ENCODE results near the gene GRIA1.
A peak's percentile ranks its signal among the peaks of the same experiment; 100 is the strongest.

The GRIA1 gene

DNA sequence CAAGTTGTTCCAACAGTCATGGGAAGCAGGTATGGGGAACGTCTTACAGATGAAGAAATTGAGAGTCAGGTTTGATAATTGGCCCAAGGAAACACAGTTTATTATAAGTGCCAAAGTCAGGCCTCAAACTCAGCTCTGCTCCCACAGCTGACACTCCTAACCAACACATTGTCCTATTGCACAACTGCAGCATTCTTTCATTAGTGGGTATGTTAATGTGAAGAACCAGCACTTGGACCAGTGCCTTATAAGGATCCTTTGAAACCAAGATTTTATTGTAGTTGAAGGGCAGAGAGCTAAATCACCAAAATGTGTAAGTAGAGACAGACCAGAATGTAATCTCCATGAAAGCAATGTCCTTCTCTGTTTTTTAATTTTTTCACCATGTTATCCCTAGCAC, 56.1 kb downstream of the GRIA1 start:
- no peak for DNase-seq (ENCODE audit: low spot score)

DNA sequence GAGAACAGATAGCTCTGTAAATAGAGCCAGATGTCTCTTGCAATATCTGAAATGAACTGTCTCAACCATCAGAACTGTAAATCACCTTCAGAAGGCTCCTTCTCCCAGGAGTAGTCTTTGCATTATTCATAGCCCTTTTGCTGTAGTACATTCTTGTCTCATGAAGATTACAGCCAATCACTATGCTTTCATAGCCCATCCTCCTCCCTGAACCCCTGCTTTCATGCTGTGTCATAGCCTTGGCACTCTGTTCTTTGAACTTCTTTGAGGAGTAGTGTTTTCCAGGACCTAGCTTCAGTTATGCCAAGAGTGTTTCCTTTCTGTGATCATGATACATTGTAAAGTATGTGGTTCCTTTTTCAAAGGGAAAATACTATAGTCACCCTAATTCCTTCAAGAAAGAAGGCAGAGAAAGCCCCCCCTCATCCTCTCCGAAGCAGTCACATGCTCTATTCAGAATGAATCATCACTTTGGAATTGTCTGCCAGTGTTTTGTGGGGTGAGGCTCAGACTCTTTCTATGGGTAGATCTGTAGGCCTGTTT, 61.1 kb downstream of the GRIA1 start:
- peak; percentile 30 for DNase-seq (ENCODE audit: low spot score)

DNA sequence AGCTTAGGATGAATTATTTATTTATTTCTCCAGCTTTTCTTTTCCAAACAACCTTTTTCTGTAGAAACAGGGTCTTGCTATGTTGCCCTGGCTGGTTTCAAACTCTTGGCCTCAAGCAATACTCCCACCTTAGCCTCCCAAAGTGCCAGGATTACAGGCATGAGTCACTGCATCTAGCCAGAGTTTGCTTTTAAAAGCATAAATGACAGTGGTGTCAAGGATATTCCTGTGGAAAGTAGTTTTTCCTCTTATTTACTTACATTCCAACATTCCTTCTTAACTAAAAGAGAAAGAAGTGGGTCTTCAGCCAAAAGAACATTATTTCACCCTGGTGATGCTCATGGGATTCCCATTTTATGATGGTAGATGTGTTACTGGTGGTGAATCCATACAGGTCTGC, 62.4 kb downstream of the GRIA1 start:
- DNase-seq (ENCODE audit: low spot score), result no peak

DNA sequence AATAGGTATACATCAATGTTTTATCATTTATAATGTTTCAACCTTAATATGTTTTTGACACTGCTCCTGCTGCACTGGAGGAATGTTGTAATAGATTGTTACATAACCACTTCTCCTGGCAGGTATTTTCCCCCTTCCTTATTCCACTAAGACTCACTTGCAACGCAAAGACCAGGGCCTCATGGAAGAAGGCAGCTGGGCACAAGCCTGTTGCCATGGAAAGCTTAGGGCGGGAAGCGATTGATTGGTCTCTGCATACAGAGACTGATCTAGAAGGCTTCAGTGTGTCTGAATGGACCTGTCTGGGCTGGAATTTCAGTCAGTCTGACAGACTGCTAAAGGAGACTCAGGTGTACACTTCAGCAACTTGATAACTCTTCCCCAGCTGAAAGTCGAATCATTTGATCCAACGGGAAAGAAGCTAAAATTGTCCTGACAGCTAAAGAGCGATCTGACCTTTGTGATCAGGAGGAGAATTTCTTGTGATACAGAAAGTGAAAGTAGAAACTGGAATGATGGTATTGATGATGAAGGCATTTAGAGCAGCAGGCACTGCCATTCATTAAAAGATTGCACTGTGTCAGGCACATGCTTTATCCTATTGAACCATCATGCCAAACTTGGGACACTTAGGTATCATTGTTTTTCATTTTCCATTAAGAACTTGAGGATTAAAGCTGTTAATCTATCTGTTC, 65.1 kb downstream of the GRIA1 start:
- no peak for DNase-seq (ENCODE audit: low spot score)

DNA sequence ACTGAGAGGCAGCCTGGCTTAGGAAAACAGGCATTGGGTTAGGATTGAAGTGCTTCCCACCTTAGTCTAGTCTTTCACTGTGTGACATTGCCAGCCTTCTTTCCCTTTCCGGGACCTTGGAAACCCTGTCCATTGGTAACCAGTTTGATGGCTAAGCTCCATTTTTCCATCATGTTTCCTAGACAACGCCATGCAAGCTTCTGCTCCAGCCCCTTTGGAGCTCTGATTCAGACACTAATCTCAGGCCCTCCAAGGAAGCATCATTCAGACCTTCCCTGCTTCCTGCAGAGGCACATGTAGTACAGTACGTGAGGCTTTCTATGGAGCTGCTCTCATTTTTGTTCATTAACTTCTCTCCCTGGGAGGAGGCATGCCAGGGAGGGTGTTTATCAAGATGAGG, 68.5 kb downstream of the GRIA1 start:
- DNase-seq (ENCODE audit: low spot score), result no peak

DNA sequence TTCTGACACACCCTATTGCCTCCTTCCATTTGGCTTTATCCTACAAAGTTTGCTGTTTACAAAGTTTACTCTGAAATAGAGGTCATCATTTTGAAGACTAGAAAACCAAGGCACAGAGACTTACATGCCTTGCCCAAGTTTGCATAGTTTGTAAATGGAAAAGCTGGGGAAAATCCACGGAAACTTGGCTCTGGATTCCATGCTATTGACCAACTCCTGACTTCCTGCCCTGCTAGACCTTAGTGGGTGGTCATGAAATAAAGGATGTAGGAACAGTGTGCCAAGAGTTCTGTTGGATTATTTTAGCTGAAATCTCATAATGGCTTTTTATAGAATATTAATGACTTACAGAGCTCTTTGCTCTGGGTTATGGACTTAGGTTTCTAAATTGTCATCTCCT, 69.5 kb downstream of the GRIA1 start:
- no peak for DNase-seq (ENCODE audit: low spot score)

DNA sequence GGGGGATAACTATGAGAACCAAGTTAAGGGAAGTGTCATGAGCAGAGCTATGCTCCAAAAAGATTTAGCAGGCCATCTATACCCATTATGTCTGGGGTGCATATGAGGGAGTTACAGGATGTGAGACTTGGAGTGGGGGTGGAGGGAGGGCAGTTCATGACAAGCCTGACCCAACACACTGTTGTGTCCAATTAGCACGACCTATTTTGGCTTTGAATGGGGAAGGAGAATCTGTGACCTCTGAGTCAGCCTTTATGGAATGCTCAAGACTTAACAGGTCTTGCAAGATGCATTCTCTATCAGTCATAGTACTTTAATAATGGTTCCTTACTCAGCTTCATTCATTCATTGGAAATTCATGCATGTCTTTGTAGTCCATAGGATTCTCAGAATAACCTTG, 71.7 kb downstream of the GRIA1 start:
- DNase-seq (ENCODE audit: low spot score), result no peak

DNA sequence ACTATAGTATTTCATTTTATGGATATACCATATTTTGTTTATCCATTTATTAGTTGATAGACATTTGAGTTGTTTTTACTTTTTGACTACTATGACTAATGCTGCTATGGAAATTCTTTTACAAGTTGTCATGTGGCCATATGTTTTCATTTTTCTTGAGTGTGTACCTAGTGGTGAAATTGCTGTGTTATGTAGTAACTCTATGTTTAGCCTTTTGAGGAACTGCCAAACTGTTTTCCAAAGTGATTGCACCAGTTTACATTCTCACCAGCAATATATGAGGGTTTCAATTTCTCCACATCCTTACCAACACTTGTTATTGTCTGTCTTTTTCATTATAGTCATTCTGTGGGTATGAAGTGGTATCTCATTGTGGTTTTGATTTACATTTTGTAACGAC, 75.4 kb downstream of the GRIA1 start:
- DNase-seq (ENCODE audit: low spot score), result no peak

DNA sequence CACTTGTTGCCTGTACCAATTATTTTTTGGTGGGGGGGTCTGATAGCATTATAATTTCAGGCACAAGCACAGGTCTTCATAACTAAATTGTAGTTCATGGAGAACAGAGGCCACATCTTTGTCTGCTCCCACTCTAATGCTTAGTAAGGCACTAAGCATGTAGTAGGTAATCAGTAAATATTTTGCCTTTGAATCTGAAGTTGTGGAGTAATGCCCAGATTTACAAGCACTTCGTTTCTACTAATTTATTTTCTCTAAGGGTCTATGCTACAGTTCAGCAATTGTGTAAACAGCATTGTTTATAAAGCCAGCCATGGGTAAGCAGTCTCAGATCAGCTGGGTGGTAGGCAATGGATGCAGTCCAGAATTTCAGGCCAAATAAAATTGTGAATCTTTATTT, 78.6 kb downstream of the GRIA1 start:
- no peak for DNase-seq (ENCODE audit: low spot score)

DNA sequence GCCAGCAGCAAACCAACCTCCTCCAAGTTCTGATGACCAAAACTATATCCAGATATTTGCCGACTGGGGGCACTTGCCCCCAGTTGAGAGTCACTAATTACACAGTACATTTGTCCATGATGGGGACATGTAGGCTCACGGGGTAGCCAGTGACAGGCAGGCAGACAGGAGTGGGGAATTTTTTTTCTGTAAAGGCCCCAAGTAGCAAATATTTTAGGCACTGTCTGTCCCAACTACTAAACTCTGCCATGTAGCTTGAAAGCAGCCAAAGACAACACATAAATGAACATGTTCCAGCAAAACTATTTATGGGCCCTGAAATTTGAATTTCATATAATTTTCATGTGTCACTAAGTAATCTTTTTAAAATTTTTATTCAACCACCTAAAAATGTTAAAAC, 80.7 kb downstream of the GRIA1 start:
- no peak for DNase-seq (ENCODE audit: low spot score)

DNA sequence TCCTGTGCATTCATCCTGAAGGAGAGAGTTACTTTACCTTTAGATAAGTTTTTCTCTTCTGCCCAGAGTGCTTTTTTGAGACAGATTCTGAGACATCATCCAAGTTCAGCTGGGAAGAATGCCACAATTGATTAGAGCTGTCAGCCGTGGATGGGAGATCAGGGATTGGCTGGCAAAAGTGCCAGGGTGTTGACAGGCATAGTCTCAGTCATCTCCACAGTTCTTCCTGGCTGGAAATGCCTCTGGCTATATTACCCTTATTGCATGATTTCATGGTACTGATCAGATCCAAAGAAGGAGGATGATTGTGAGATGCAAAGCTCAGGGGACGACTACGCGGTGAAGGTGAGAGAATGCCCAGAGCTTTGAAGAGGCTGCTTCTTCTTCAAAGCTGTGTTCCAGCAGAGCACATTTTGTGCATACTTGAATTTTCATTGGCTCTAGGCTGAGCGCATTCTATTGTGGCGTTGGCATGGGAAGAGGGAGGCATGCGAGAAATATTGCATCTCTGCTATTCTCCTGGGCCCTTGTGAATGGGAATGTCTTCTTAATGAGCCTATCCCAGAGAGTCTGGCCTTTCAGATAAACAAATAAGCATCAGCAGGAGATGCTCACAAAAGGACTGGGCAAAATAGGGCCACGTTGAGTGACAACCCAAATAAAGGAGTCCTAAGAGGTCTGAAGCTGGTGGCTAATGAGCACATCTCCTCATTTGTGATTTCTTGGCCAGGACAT, 82.1 kb downstream of the GRIA1 start:
- no peak for DNase-seq (ENCODE audit: low spot score)

DNA sequence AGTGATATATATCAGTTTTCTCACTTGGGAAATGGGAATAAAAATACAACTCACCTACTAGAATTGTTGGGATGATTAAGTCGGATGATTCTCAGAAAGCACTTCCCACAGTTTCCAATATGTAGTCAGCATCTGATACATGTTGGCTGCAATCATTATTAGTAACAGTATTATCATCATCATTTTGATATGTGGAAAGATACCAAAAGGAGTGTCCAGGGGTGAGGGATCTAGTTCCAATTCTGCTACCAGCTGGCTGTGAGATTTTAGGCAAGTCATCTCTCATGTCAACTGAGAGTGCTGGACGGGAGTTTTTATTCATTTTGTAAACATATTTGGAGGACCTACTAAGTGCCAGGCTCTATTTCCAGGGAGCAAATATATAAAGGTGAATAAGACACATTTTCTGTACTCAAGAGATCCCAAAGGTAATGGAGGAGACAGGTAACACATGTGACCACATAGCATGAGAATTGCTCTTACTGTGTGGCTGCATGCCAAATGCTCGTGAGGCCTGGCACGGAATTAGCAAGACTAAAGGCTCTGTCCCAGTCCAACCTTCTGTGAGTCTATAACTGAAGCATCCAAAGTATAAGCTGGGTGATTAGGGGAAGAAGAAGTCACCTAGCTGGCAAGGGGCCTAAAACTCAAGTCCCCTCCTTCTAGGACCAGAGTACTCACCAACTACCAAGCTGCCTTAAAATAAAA, 83.0 kb downstream of the GRIA1 start:
- no peak for DNase-seq (ENCODE audit: low spot score)

DNA sequence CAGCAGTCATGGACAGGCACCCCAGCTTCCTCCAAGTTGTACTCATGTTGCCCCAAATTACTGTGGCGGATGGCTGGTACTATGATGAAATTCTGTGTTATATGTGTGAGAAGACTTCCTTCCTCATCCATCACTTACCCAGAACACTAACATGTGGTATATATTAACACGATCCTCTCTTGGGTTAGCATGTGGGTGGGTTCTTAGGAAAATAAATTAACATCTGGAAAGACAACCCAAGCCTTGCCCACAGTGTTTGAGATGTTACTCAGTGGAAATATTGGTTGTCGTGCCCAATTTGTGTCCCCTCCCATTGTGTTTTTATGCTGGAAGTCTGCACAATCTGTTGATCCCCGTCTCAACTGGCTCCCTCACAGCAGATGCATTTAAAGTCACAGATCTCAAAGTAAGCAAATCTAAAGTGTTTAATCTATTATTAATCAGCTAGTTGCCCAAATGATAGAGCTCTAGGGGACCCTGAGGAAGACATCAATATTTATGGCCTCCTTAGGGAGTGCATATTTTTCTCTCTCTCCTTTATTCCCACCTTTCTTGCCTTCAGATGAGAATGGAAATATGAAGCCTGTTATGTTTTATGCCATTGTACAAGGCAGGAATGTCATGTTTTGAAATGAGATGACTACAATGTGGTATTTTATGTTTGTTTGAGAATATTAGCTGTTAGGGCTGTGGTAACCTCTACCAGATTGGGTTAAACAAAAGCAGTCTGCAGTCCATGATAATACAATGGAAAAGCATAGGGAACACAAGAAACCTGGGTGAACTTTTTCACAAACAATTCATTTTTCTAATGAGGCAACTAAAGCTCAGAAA, 93.9 kb downstream of the GRIA1 start:
- no peak for DNase-seq (ENCODE audit: low spot score)

DNA sequence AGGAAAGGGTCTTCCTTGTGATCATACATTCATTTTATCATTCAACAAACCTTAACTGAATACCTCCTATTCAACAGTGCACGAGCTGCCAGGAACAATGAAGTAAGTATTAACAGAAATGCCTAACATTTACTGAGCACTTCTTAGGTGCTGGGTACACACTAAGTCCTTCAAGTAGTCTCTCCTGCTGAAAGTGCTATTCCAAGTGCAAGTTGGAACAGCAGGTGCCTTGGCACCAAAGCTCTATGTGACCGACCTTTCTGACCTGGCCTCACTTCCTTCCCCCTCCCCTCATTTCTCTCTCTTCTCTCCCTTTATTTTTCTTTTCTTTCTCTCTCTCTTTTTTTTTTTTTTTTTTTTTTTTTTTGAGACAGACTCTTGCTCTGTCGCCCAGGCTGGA, 94.5 kb downstream of the GRIA1 start:
- DNase-seq (ENCODE audit: low spot score), result no peak

DNA sequence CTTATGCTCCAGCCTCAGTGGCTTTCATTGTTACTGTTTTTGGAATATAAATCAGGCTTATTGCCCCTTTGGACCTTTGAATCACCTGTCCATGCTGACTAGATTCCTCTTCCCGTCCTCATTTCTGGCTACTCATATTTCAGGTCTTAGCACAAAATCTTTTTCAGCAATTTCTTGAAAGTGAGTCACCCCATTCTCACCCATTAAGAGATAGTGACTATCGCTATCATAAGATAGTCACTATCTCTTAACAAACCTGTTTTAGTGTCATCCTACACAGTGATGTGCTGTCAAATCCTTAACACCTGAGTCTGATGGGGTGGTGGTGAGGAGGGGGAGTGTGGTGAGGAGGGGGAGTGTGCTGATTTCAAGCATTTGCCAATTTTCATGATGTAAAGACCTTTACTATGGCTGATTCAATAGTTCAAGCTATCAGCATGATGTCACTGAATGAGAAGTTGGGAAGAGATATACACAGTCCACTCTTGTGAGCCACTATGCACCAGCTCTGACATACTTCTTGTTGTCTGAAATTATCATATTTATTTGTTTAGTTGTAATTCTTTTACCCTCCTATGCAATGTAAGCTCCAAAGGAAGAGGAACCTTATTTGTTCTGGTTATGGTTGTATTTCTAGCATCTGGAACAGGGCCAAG, 95.3 kb downstream of the GRIA1 start:
- DNase-seq (ENCODE audit: low spot score), result no peak

DNA sequence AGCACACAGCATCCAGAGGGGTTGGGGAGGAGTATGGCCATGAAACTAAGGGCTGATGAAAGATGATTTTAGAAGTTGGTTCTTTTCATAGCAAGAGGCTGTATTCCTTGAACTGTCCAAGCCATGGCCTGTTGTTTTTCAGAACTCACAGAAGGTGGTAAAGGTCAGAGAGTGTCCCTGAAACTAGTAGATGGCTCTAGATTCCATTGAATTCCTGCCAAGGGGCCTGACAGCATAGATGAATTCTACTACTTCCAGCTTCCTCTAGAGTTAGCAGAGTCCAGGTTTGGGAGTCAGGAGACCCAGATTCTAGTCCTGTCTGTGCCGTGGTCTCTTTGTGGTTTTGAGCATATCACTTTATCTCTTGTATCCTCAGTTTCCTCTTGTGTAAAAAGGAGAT, 101.6 kb downstream of the GRIA1 start:
- no peak for DNase-seq (ENCODE audit: low spot score)

DNA sequence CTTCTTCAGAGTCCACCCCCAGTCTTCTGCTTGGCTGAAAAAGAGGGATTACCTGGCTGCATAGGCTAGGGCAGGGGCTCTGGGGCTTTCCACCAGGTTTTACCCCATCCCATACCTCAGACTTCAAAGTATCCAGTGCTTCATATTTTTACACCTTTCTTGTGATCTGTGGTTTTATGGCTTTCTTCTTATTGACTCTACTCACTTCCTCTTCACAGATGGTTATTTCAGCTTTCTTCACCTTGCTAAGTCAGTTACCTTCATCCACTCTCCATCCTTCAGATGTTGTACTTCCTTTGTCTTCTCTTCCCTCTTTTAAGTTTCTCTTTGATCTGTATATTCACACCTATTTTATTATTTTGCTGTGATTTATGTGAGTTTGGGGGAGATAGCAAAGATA, 104.3 kb downstream of the GRIA1 start:
- no peak for DNase-seq (ENCODE audit: low spot score)

DNA sequence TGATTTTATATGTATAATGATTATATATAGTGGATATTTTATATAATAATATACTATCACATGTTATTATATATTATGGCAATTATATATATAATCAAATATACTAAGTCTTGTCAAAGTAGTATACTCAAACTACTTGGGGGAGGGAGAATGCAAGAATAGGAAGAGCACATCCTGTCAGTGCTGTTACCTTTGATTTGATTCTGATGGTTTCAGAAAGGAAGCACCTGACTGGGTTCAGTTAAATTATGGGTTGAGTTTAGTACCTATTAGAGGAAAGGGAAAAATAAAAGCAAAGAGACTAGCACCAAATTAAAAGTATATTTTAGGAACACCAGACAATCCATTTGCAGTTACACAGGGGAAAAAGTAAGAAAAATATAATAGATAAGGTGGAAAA, 107.6 kb downstream of the GRIA1 start:
- no peak for DNase-seq (ENCODE audit: low spot score)

DNA sequence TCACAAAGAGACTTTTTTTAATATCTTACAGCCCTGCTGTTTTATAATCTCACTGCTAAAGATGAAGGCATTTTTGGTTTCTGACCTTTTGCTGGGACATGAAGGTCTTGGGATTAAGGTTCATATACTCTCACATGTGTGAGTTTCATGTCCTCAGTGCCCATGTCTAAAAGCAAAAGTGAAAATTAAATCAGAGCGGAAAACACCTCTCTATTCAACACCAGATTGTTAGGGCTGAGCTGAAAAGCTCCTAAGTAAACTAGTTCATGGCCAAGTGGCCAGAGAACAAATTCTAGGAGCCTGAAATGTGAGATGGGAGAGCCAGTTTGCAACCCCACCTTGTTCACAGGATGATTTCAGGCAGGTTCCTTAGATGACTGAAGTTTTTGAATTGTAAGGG, 110.9 kb downstream of the GRIA1 start:
- DNase-seq (ENCODE audit: low spot score), result no peak

DNA sequence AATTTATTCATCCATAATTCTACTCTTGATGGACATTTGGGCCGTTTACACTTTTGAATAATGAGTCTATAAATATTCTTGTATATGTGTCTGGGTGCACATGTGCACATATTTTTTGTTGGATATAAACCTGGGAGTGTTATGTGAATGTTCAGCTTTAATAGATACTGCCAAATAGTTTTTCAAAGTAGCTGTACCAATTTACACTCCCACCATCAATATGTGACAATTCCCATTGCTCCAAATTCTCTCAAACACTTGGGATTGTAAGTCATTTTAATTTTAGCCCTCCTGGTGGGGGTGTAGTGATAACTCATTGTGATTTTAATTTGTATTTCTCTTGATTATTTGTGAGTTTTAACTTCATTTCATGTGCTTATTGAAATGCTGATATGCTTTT, 114.9 kb downstream of the GRIA1 start:
- DNase-seq (ENCODE audit: low spot score), result no peak

DNA sequence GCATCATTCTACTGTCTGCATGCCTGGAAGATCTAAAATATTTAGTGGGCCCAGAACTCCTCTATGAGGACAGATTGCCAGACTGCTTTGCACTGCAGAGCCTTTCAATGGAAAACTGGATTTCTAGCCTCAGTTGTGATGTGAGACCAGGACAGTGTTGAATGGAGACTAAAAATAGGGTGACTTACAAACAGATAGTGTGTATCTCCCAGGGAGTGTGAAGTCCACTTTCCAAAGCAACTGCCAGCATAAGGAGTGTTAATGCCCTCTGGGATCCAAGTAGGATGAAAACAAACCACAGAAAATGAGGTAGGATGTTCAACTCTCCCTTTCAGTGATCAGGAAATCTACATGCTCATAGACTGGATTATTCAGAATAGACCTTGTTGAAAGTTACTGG, 119.5 kb downstream of the GRIA1 start:
- no peak for DNase-seq (ENCODE audit: low spot score)

DNA sequence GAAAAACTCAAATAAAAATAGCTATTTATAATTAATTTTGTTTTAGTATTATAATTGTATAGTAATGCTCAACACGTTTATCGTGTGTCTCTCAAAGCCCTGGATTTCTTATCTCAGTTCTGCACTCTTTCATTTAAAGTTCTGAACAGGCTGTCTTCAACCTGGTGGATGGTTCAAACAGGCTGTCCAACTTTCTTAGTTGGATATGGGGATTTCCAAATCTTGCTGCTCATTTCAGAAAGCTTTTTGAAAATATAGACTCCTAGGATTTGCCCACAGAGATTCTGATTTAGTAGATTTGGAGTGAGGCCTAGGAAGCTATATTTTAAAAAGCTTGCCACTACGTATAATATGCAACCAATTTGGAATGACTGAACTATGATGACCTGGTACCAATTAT, 120.3 kb downstream of the GRIA1 start:
- no peak for DNase-seq (ENCODE audit: low spot score)
